ENCODE results near the gene HRK.
"Not testable (repeated sequence)": the region's sequence is repeated elsewhere in the genome, so short reads cannot be mapped to it uniquely, and the experiment has no call there.

The HRK gene

GRCh38 chr12:116818948-116819832, 62.1 kb downstream of the HRK start:
- DNase-seq (ENCODE audit: low read depth in 2 of 2): peak; percentile 76 to 79

GRCh38 chr12:116818341-116818856, 62.8 kb downstream of the HRK start:
- DNase-seq (ENCODE audit: low read depth in 2 of 2): no peak

GRCh38 chr12:116814766-116815165, 66.5 kb downstream of the HRK start:
- not testable (repeated sequence) for DNase-seq (ENCODE audit: low read depth in 2 of 2)

- DNase-seq (ENCODE audit: low read depth in 2 of 2): no peak
These were observed 67.8 kb downstream of the HRK start for GRCh38 chr12:116813271-116814041.

- no peak for DNase-seq (ENCODE audit: low read depth in 2 of 2)
These were observed 69.0 kb downstream of the HRK start for GRCh38 chr12:116812238-116812637.

- DNase-seq (ENCODE audit: low read depth in 2 of 2): no peak
These were observed 72.8 kb downstream of the HRK start for GRCh38 chr12:116808113-116809105.

GRCh38 chr12:116807546-116807945, 73.7 kb downstream of the HRK start:
- DNase-seq (ENCODE audit: low read depth in 2 of 2): no peak

GRCh38 chr12:116806845-116807440, 74.3 kb downstream of the HRK start:
- DNase-seq (ENCODE audit: low read depth in 2 of 2): no peak
